ENCODE data around the gene CCDC195.

CCDC195 gene

GRCh38 chr2:224716201-224716600, at the start of gene CCDC195:
Gene CCDC195, minus strand, starts transcription at chr2:224716365. Its CDS starts 0 bp downstream, at chr2:224716365.
- H3K4me3 ChIP-seq = no peak within 1 kb of the TSS
- no peak within 1 kb of the TSS for H3K27ac ChIP-seq

- no peak overlapping the region for H3K27ac ChIP-seq
- H3K4me3 ChIP-seq = no peak overlapping the region
These were observed 48.5 kb upstream of the CCDC195 start for GRCh38 chr2:224764565-224765236.

- Histone ChIP-seq H3K27ac (no peak overlapping the region), H3K4me3 (no peak overlapping the region)
These were observed 41.9 kb upstream of the CCDC195 start for GRCh38 chr2:224757934-224758548.

- Histone ChIP-seq H3K4me3 (no peak overlapping the region), H3K27ac (peak overlapping the region in 6 of 21 experiments; percentile 12 to 64 (median 42))
These were observed 37.8 kb upstream of the CCDC195 start for GRCh38 chr2:224753743-224754540.

- Histone ChIP-seq H3K27ac (no peak overlapping the region), H3K4me3 (no peak overlapping the region)
These were observed 36.0 kb upstream of the CCDC195 start for GRCh38 chr2:224751996-224752698.

- Histone ChIP-seq H3K4me3 (no peak overlapping the region), H3K27ac (no peak overlapping the region)
These were observed 33.0 kb upstream of the CCDC195 start for GRCh38 chr2:224749136-224749535.

GRCh38 chr2:224747765-224748164, 31.6 kb upstream of the CCDC195 start:
- no peak overlapping the region for H3K27ac ChIP-seq
- no peak overlapping the region for H3K4me3 ChIP-seq

GRCh38 chr2:224736227-224736626, 20.1 kb upstream of the CCDC195 start:
- Histone ChIP-seq H3K4me3 (no peak overlapping the region), H3K27ac (no peak overlapping the region)

- H3K27ac ChIP-seq = no peak overlapping the region
- no peak overlapping the region for H3K4me3 ChIP-seq
These were observed 18.8 kb upstream of the CCDC195 start for GRCh38 chr2:224734949-224735348.

GRCh38 chr2:224731665-224732064, 15.5 kb upstream of the CCDC195 start:
- Histone ChIP-seq H3K4me3 (no peak overlapping the region), H3K27ac (no peak overlapping the region)

- no peak overlapping the region for H3K27ac ChIP-seq
- no peak overlapping the region for H3K4me3 ChIP-seq
These were observed 13.3 kb upstream of the CCDC195 start for GRCh38 chr2:224729435-224729834.

- no peak overlapping the region for H3K27ac ChIP-seq
These were observed 8.2 kb upstream of the CCDC195 start for GRCh38 chr2:224724331-224724730.

GRCh38 chr2:224723586-224724217, 7.5 kb upstream of the CCDC195 start:
- H3K27ac ChIP-seq = no peak overlapping the region

More at GRCh38 chr2:224724331-224724730, 8.2 kb upstream of the CCDC195 start:
- no peak overlapping the region for H3K4me3 ChIP-seq

GRCh38 chr2:224722770-224723169, 6.6 kb upstream of the CCDC195 start:
- Histone ChIP-seq H3K27ac (no peak overlapping the region), H3K4me3 (no peak overlapping the region)

More at GRCh38 chr2:224723586-224724217, 7.5 kb upstream of the CCDC195 start:
- H3K4me3 ChIP-seq = no peak overlapping the region

GRCh38 chr2:224722250-224722649, 6.1 kb upstream of the CCDC195 start:
- H3K27ac ChIP-seq = no peak overlapping the region
- no peak overlapping the region for H3K4me3 ChIP-seq

- H3K27ac ChIP-seq = no peak overlapping the region
These were observed 756 bp upstream of the CCDC195 start for GRCh38 chr2:224716921-224717320.

GRCh38 chr2:224711859-224712665, 4.1 kb downstream of the CCDC195 start:
- Histone ChIP-seq H3K27ac (peak overlapping the region in 4 of 21 experiments; percentile 24 to 64 (median 34)), H3K4me3 (no peak overlapping the region)

More at GRCh38 chr2:224716921-224717320, 756 bp upstream of the CCDC195 start:
- no peak overlapping the region for H3K4me3 ChIP-seq

- Histone ChIP-seq H3K4me3 (no peak overlapping the region), H3K27ac (peak overlapping the region in 2 of 21 experiments; percentile 26 to 64)
These were observed 4.8 kb downstream of the CCDC195 start for GRCh38 chr2:224711381-224711780.

GRCh38 chr2:224709301-224709700, 6.9 kb downstream of the CCDC195 start:
- Histone ChIP-seq H3K27ac (no peak overlapping the region), H3K4me3 (no peak overlapping the region)

Measured in skin epidermis (tissue), 12 donors.